HEK293 (cell line): Measurements from ENCODE around the gene RNF44.
"Not testable (repeated sequence)": the region's sequence is repeated elsewhere in the genome, so short reads cannot be mapped to it uniquely, and the experiment has no call there.

Experiments used
- CTCF ChIP-seq: fragments of 450-650 bp; formaldehyde crosslinking; IDR thresholded peaks from 2 replicates; pipeline ENCODE4 v1.5.1; 2016; ENCODE audit warnings: missing biosample characterization, missing genetic modification characterization
- YY1 ChIP-seq: fragments of 450-650 bp; formaldehyde crosslinking; IDR thresholded peaks from 2 replicates; pipeline ENCODE4 v1.5.1; 2018; ENCODE audit warnings: missing biosample characterization, missing genetic modification characterization
- ZNF223 ChIP-seq: fragments of 450-650 bp; formaldehyde crosslinking; IDR thresholded peaks from 2 replicates; pipeline ENCODE4 v1.5.1; 2016; ENCODE audit warnings: missing biosample characterization, missing genetic modification characterization
- ZNF335 ChIP-seq: fragments of 450-650 bp; formaldehyde crosslinking; conservative IDR thresholded peaks from 2 replicates; pipeline ENCODE4 v1.5.1; 2016; ENCODE audit warnings: missing biosample characterization, missing genetic modification characterization
- TF ChIP-seq, protein P1 (sequence below): fragments of 450-650 bp; formaldehyde crosslinking; IDR thresholded peaks from 2 replicates; pipeline ENCODE4 v1.5.1; 2016; ENCODE audit warnings: missing biosample characterization, missing genetic modification characterization, borderline replicate concordance

GRCh38 chr5:176487160-176487559, 50.0 kb downstream of the RNF44 start:
- not testable (repeated sequence) for TF ChIP-seq CTCF, ZNF335, YY1, ZNF223 (tag by site-specific recombination)
- TF ChIP-seq, protein P1, sequence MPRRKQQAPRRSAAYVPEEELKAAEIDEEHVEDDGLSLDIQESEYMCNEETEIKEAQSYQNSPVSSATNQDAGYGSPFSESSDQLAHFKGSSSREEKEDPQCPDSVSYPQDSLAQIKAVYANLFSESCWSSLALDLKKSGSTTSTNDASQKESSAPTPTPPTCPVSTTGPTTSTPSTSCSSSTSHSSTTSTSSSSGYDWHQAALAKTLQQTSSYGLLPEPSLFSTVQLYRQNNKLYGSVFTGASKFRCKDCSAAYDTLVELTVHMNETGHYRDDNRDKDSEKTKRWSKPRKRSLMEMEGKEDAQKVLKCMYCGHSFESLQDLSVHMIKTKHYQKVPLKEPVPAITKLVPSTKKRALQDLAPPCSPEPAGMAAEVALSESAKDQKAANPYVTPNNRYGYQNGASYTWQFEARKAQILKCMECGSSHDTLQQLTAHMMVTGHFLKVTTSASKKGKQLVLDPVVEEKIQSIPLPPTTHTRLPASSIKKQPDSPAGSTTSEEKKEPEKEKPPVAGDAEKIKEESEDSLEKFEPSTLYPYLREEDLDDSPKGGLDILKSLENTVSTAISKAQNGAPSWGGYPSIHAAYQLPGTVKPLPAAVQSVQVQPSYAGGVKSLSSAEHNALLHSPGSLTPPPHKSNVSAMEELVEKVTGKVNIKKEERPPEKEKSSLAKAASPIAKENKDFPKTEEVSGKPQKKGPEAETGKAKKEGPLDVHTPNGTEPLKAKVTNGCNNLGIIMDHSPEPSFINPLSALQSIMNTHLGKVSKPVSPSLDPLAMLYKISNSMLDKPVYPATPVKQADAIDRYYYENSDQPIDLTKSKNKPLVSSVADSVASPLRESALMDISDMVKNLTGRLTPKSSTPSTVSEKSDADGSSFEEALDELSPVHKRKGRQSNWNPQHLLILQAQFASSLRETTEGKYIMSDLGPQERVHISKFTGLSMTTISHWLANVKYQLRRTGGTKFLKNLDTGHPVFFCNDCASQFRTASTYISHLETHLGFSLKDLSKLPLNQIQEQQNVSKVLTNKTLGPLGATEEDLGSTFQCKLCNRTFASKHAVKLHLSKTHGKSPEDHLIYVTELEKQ (tag by site-specific recombination) = not testable (repeated sequence)
